ENCODE results near the gene CNTNAP2. TPM values are rescaled to one million over a fixed set of nuclear protein-coding genes. Genes with fewer than 3 reads are reported as not detected.
"Not testable (repeated sequence)": the region's sequence is repeated elsewhere in the genome, so short reads cannot be mapped to it uniquely, and the experiment has no call there.

Gene CNTNAP2
- total RNA-seq, 2 experiments from 2014 or later = 0.19 to 0.22 TPM

GRCh38 chr7:148328906-148329305 is 2212.3 kb downstream of the CNTNAP2 start:
- H3K9me3 Mint-ChIP-seq = peaks cover 12% of the 10 kb centered on the region
- peaks cover 13% of the 10 kb centered on the region for H3K27me3 Mint-ChIP-seq
- peaks cover 1% of the 10 kb centered on the region for H3K36me3 Mint-ChIP-seq
- H3K4me3 Mint-ChIP-seq = no peak overlapping the region
- H3K27ac Mint-ChIP-seq = no peak overlapping the region
- DNase-seq = no peak
- no peaks in the 10 kb centered on the region for H3K4me1 Mint-ChIP-seq

GRCh38 chr7:148330124-148330818 is 2213.7 kb downstream of the CNTNAP2 start:
- DNase-seq = no peak
- peaks cover 19% of the 10 kb centered on the region for H3K27me3 Mint-ChIP-seq
- H3K36me3 Mint-ChIP-seq = peaks cover 1% of the 10 kb centered on the region
- no peaks in the 10 kb centered on the region for H3K4me1 Mint-ChIP-seq
- H3K27ac Mint-ChIP-seq = no peak overlapping the region
- H3K4me3 Mint-ChIP-seq = no peak overlapping the region
- peaks cover 12% of the 10 kb centered on the region for H3K9me3 Mint-ChIP-seq

GRCh38 chr7:148330822-148331221 is 2214.2 kb downstream of the CNTNAP2 start:
- DNase-seq = no peak
- Mint-ChIP-seq H3K27ac (no peak overlapping the region), H3K27me3 (peaks cover 24% of the 10 kb centered on the region), H3K9me3 (peaks cover 12% of the 10 kb centered on the region), H3K4me3 (no peak overlapping the region), H3K4me1 (no peaks in the 10 kb centered on the region), H3K36me3 (peaks cover 1% of the 10 kb centered on the region)

GRCh38 chr7:148331456-148331855 is 2214.9 kb downstream of the CNTNAP2 start:
- not testable (repeated sequence) for DNase-seq, H3K4me3 Mint-ChIP-seq, H3K27ac Mint-ChIP-seq, H3K36me3 Mint-ChIP-seq, H3K4me1 Mint-ChIP-seq
- peaks cover 12% of the 10 kb centered on the region for H3K9me3 Mint-ChIP-seq
- peaks cover 26% of the 10 kb centered on the region for H3K27me3 Mint-ChIP-seq

- H3K36me3 Mint-ChIP-seq = peaks cover 1% of the 10 kb centered on the region
- H3K4me1 Mint-ChIP-seq = no peaks in the 10 kb centered on the region
- DNase-seq = no peak
- no peak overlapping the region for H3K4me3 Mint-ChIP-seq
- H3K9me3 Mint-ChIP-seq = peaks cover 12% of the 10 kb centered on the region
- H3K27me3 Mint-ChIP-seq = peaks cover 35% of the 10 kb centered on the region
- H3K27ac Mint-ChIP-seq = no peak overlapping the region
Observed at GRCh38 chr7:148332191-148333186, 2215.9 kb downstream of the CNTNAP2 start.

GRCh38 chr7:148334441-148334956 is 2217.9 kb downstream of the CNTNAP2 start:
- DNase-seq = no peak
- H3K9me3 Mint-ChIP-seq = peaks cover 12% of the 10 kb centered on the region
- H3K4me1 Mint-ChIP-seq = peaks cover 9% of the 10 kb centered on the region
- no peak overlapping the region for H3K4me3 Mint-ChIP-seq
- peaks cover 1% of the 10 kb centered on the region for H3K36me3 Mint-ChIP-seq
- peaks cover 55% of the 10 kb centered on the region for H3K27me3 Mint-ChIP-seq
- no peak overlapping the region for H3K27ac Mint-ChIP-seq

- Mint-ChIP-seq H3K27ac (no peak overlapping the region), H3K4me3 (no peak overlapping the region), H3K27me3 (peaks cover 61% of the 10 kb centered on the region), H3K4me1 (peaks cover 11% of the 10 kb centered on the region), H3K36me3 (peaks cover 1% of the 10 kb centered on the region), H3K9me3 (peaks cover 8% of the 10 kb centered on the region)
- DNase-seq = no peak
Observed at GRCh38 chr7:148334959-148335577, 2218.5 kb downstream of the CNTNAP2 start.

GRCh38 chr7:148335790-148336189 is 2219.2 kb downstream of the CNTNAP2 start:
- Mint-ChIP-seq H3K9me3 (peaks cover 5% of the 10 kb centered on the region), H3K27me3 (peaks cover 68% of the 10 kb centered on the region), H3K36me3 (no peaks in the 10 kb centered on the region)

GRCh38 chr7:148336411-148336810 is 2219.8 kb downstream of the CNTNAP2 start:
- H3K4me1 Mint-ChIP-seq = peaks cover 11% of the 10 kb centered on the region
- no peak overlapping the region for H3K4me3 Mint-ChIP-seq
- peaks cover 3% of the 10 kb centered on the region for H3K9me3 Mint-ChIP-seq
- H3K27me3 Mint-ChIP-seq = peaks cover 71% of the 10 kb centered on the region
- H3K27ac Mint-ChIP-seq = no peak overlapping the region
- no peak for DNase-seq
- no peaks in the 10 kb centered on the region for H3K36me3 Mint-ChIP-seq

More at GRCh38 chr7:148335790-148336189, 2219.2 kb downstream of the CNTNAP2 start:
- H3K27ac Mint-ChIP-seq = no peak overlapping the region
- H3K4me1 Mint-ChIP-seq = peaks cover 11% of the 10 kb centered on the region
- no peak overlapping the region for H3K4me3 Mint-ChIP-seq
- DNase-seq = no peak

GRCh38 chr7:148337246-148337965 is 2220.8 kb downstream of the CNTNAP2 start:
- Mint-ChIP-seq H3K9me3 (no peaks in the 10 kb centered on the region), H3K27me3 (peaks cover 81% of the 10 kb centered on the region), H3K36me3 (no peaks in the 10 kb centered on the region), H3K27ac (no peak overlapping the region), H3K4me3 (no peak overlapping the region), H3K4me1 (peaks cover 11% of the 10 kb centered on the region)
- no peak for DNase-seq

- Mint-ChIP-seq H3K4me1 (peaks cover 11% of the 10 kb centered on the region), H3K27ac (no peak overlapping the region), H3K27me3 (peaks cover 87% of the 10 kb centered on the region), H3K4me3 (no peak overlapping the region), H3K36me3 (no peaks in the 10 kb centered on the region), H3K9me3 (no peaks in the 10 kb centered on the region)
- DNase-seq = no peak
Observed at GRCh38 chr7:148337995-148338747, 2221.6 kb downstream of the CNTNAP2 start.

- no peak overlapping the region for H3K27ac Mint-ChIP-seq
- H3K27me3 Mint-ChIP-seq = peaks cover 78% of the 10 kb centered on the region
- no peaks in the 10 kb centered on the region for H3K36me3 Mint-ChIP-seq
- DNase-seq = no peak
- H3K4me3 Mint-ChIP-seq = no peak overlapping the region
- H3K9me3 Mint-ChIP-seq = no peaks in the 10 kb centered on the region
- peaks cover 11% of the 10 kb centered on the region for H3K4me1 Mint-ChIP-seq
Observed at GRCh38 chr7:148340438-148341280, 2224.1 kb downstream of the CNTNAP2 start.

GRCh38 chr7:148344406-148344805 is 2227.8 kb downstream of the CNTNAP2 start:
- DNase-seq = no peak
- Mint-ChIP-seq H3K9me3 (no peaks in the 10 kb centered on the region), H3K27me3 (peaks cover 40% of the 10 kb centered on the region), H3K27ac (no peak overlapping the region), H3K4me3 (no peak overlapping the region), H3K36me3 (no peaks in the 10 kb centered on the region), H3K4me1 (peaks cover 4% of the 10 kb centered on the region)

Data from activated naive CD8-positive, alpha-beta T cell treated with anti-CD3 and anti-CD28 coated beads for 36 hours (primary cell).